ENCODE results near the gene RHBDF1. TPM values are rescaled to one million over a fixed set of nuclear protein-coding genes. Genes with fewer than 3 reads are reported as not detected.

Gene RHBDF1
- total and polyA plus RNA-seq, 4 donors = 19.0 to 52.7 (median 32.8) TPM

- Histone ChIP-seq H3K4me3 (ENCODE audit: low read depth, low read length) (no peak overlapping the region), H3K27me3 (ENCODE audit: control insufficient read depth, insufficient read depth, low read length) (peaks cover 2% of the 10 kb centered on the region), H3K36me3 (ENCODE audit: control insufficient read depth, insufficient read depth, low read length) (peaks cover 85% of the 10 kb centered on the region), H3K9me3 (ENCODE audit: control insufficient read depth, insufficient read depth, low read length) (no peaks in the 10 kb centered on the region), H3K27ac (ENCODE audit: low read depth, low read length) (no peak overlapping the region), H3K4me1 (ENCODE audit: control insufficient read depth, insufficient read depth, low read length) (peaks cover 14% of the 10 kb centered on the region)
- WGBS (ENCODE audit: insufficient coverage) = 57% methylated on average over 83 of the region's 89 CpGs
- DNase-seq (ENCODE audit: low read depth in 4 of 6, low spot score in 6 of 6) = peak in 1 of 6 donors; percentile 13
These were observed 11.2 kb downstream of the RHBDF1 start for GRCh38 chr16:60929-61878.

GRCh38 chr16:60166-60565, 12.3 kb downstream of the RHBDF1 start:
- H3K36me3 ChIP-seq (ENCODE audit: control insufficient read depth, insufficient read depth, low read length) = peaks cover 93% of the 10 kb centered on the region
- H3K4me1 ChIP-seq (ENCODE audit: control insufficient read depth, insufficient read depth, low read length) = peaks cover 3% of the 10 kb centered on the region
- H3K9me3 ChIP-seq (ENCODE audit: control insufficient read depth, insufficient read depth, low read length) = no peaks in the 10 kb centered on the region
- peaks cover 2% of the 10 kb centered on the region for H3K27me3 ChIP-seq (ENCODE audit: control insufficient read depth, insufficient read depth, low read length)
- DNase-seq (ENCODE audit: low read depth in 4 of 6, low spot score in 6 of 6) = no peak
- H3K4me3 ChIP-seq (ENCODE audit: low read depth, low read length) = no peak overlapping the region
- WGBS (ENCODE audit: insufficient coverage) = 87% methylated on average over 9 of the region's 11 CpGs
- no peak overlapping the region for H3K27ac ChIP-seq (ENCODE audit: low read depth, low read length)

GRCh38 chr16:59440-60059, 12.9 kb downstream of the RHBDF1 start:
- no peak for DNase-seq (ENCODE audit: low read depth in 4 of 6, low spot score in 6 of 6)
- peaks cover 2% of the 10 kb centered on the region for H3K27me3 ChIP-seq (ENCODE audit: control insufficient read depth, insufficient read depth, low read length)
- peaks cover 6% of the 10 kb centered on the region for H3K4me1 ChIP-seq (ENCODE audit: control insufficient read depth, insufficient read depth, low read length)
- 93% methylated on average over 6 of the region's 14 CpGs for WGBS (ENCODE audit: insufficient coverage)
- H3K36me3 ChIP-seq (ENCODE audit: control insufficient read depth, insufficient read depth, low read length) = peaks cover 90% of the 10 kb centered on the region
- no peak overlapping the region for H3K4me3 ChIP-seq (ENCODE audit: low read depth, low read length)
- H3K27ac ChIP-seq (ENCODE audit: low read depth, low read length) = no peak overlapping the region
- no peaks in the 10 kb centered on the region for H3K9me3 ChIP-seq (ENCODE audit: control insufficient read depth, insufficient read depth, low read length)

GRCh38 chr16:58491-59439, 13.7 kb downstream of the RHBDF1 start:
- H3K4me1 ChIP-seq (ENCODE audit: control insufficient read depth, insufficient read depth, low read length) = peaks cover 11% of the 10 kb centered on the region

GRCh38 chr16:57711-58110, 14.7 kb downstream of the RHBDF1 start:
- Histone ChIP-seq H3K27me3 (ENCODE audit: control insufficient read depth, insufficient read depth, low read length) (peaks cover 2% of the 10 kb centered on the region), H3K4me1 (ENCODE audit: control insufficient read depth, insufficient read depth, low read length) (peaks cover 15% of the 10 kb centered on the region), H3K27ac (ENCODE audit: low read depth, low read length) (no peak overlapping the region), H3K4me3 (ENCODE audit: low read depth, low read length) (no peak overlapping the region), H3K9me3 (ENCODE audit: control insufficient read depth, insufficient read depth, low read length) (no peaks in the 10 kb centered on the region), H3K36me3 (ENCODE audit: control insufficient read depth, insufficient read depth, low read length) (peaks cover 72% of the 10 kb centered on the region)
- DNase-seq (ENCODE audit: low read depth in 4 of 6, low spot score in 6 of 6) = no peak
- 53% methylated on average over 8 of the region's 8 CpGs for WGBS (ENCODE audit: insufficient coverage)

More at GRCh38 chr16:58491-59439, 13.7 kb downstream of the RHBDF1 start:
- H3K36me3 ChIP-seq (ENCODE audit: control insufficient read depth, insufficient read depth, low read length) = peaks cover 82% of the 10 kb centered on the region
- peaks cover 2% of the 10 kb centered on the region for H3K27me3 ChIP-seq (ENCODE audit: control insufficient read depth, insufficient read depth, low read length)
- no peak overlapping the region for H3K27ac ChIP-seq (ENCODE audit: low read depth, low read length)
- 87% methylated on average over 28 of the region's 29 CpGs for WGBS (ENCODE audit: insufficient coverage)
- H3K9me3 ChIP-seq (ENCODE audit: control insufficient read depth, insufficient read depth, low read length) = no peaks in the 10 kb centered on the region
- H3K4me3 ChIP-seq (ENCODE audit: low read depth, low read length) = no peak overlapping the region
- no peak for DNase-seq (ENCODE audit: low read depth in 4 of 6, low spot score in 6 of 6)

GRCh38 chr16:56231-56927, 16.1 kb downstream of the RHBDF1 start:
- H3K4me1 ChIP-seq (ENCODE audit: control insufficient read depth, insufficient read depth, low read length) = peaks cover 18% of the 10 kb centered on the region
- no peaks in the 10 kb centered on the region for H3K27me3 ChIP-seq (ENCODE audit: control insufficient read depth, insufficient read depth, low read length)
- H3K9me3 ChIP-seq (ENCODE audit: control insufficient read depth, insufficient read depth, low read length) = no peaks in the 10 kb centered on the region
- 94% methylated on average over 17 of the region's 17 CpGs for WGBS (ENCODE audit: insufficient coverage)
- DNase-seq (ENCODE audit: low read depth in 4 of 6, low spot score in 6 of 6) = no peak
- no peak overlapping the region for H3K27ac ChIP-seq (ENCODE audit: low read depth, low read length)
- H3K4me3 ChIP-seq (ENCODE audit: low read depth, low read length) = no peak overlapping the region
- peaks cover 58% of the 10 kb centered on the region for H3K36me3 ChIP-seq (ENCODE audit: control insufficient read depth, insufficient read depth, low read length)

- H3K27me3 ChIP-seq (ENCODE audit: control insufficient read depth, insufficient read depth, low read length) = no peaks in the 10 kb centered on the region
- WGBS (ENCODE audit: insufficient coverage) = 94% methylated on average over 11 of the region's 11 CpGs
- no peak overlapping the region for H3K4me3 ChIP-seq (ENCODE audit: low read depth, low read length)
- H3K4me1 ChIP-seq (ENCODE audit: control insufficient read depth, insufficient read depth, low read length) = peaks cover 18% of the 10 kb centered on the region
- no peak for DNase-seq (ENCODE audit: low read depth in 4 of 6, low spot score in 6 of 6)
- H3K36me3 ChIP-seq (ENCODE audit: control insufficient read depth, insufficient read depth, low read length) = peaks cover 52% of the 10 kb centered on the region
- no peak overlapping the region for H3K27ac ChIP-seq (ENCODE audit: low read depth, low read length)
- no peaks in the 10 kb centered on the region for H3K9me3 ChIP-seq (ENCODE audit: control insufficient read depth, insufficient read depth, low read length)
These were observed 16.8 kb downstream of the RHBDF1 start for GRCh38 chr16:55571-56136.

GRCh38 chr16:54237-54581, 18.2 kb downstream of the RHBDF1 start:
- H3K36me3 ChIP-seq (ENCODE audit: control insufficient read depth, insufficient read depth, low read length) = peaks cover 38% of the 10 kb centered on the region
- peaks cover 18% of the 10 kb centered on the region for H3K4me1 ChIP-seq (ENCODE audit: control insufficient read depth, insufficient read depth, low read length)
- H3K4me3 ChIP-seq (ENCODE audit: low read depth, low read length) = peak overlapping the region; percentile 78
- DNase-seq (ENCODE audit: low read depth in 4 of 6, low spot score in 6 of 6) = no peak
- WGBS (ENCODE audit: insufficient coverage) = 49% methylated on average over 7 of the region's 12 CpGs
- H3K27ac ChIP-seq (ENCODE audit: low read depth, low read length) = no peak overlapping the region
- H3K27me3 ChIP-seq (ENCODE audit: control insufficient read depth, insufficient read depth, low read length) = no peaks in the 10 kb centered on the region
- no peaks in the 10 kb centered on the region for H3K9me3 ChIP-seq (ENCODE audit: control insufficient read depth, insufficient read depth, low read length)
